Body of pancreas (tissue), 2 donors: ENCODE measurements around the gene FHL2. TPM values are rescaled to one million over a fixed set of nuclear protein-coding genes. Genes with fewer than 3 reads are reported as not detected.

Experiments
- total RNA-seq, 2 donors: library from RNA; depleted of rRNA; stranded (reverse); fragments of >200 nt; gene quantifications; one replicate each; pipeline ENCODE4 v1.1.0, GENCODE V29; 2016

The FHL2 gene
- total RNA-seq, 2 donors from 2014 or later: 3.6 to 21.8 TPM

Other genes with a start within 250 kb of the FHL2 start
- gene GPR45, start 157.3 kb downstream of the FHL2 start, total RNA-seq: not detected
- 10 to 100 TPM; 11.2 to 12.9 TPM for gene TGFBRAP1, start 69.3 kb downstream of the FHL2 start, total RNA-seq
- gene C2orf49, start 61.5 kb downstream of the FHL2 start, total RNA-seq: 10 to 100 TPM in 1 of 2 donors, 1 to 10 TPM in 1; 7.9 to 15.3 TPM